Neural cell (in vitro differentiated cells): ENCODE results near the gene CAST. TPM values are rescaled to one million over a fixed set of nuclear protein-coding genes. Genes with fewer than 3 reads are reported as not detected.
"Not testable (repeated sequence)": the region's sequence is repeated elsewhere in the genome, so short reads cannot be mapped to it uniquely, and the experiment has no call there.

Experiments used
- H2AFZ ChIP-seq: fragments of 200-600, 300-800 bp; sonication (generic), shearing (Covaris generic); 2 replicates; pipeline ENCODE4 v1.6.0; 2014; ENCODE audit warnings: low read depth, mild to moderate bottlenecking, antibody characterized with exemption, low read length, moderate library complexity
- H3F3A ChIP-seq: fragments of 200-600 bp; shearing (Covaris generic); 2 replicates; pipeline ENCODE4 v1.6.1; 2016; ENCODE audit warnings: mild to moderate bottlenecking, moderate library complexity, mixed read lengths, antibody characterized with exemption, low read length; ENCODE audit not compliant: insufficient read depth, poor library complexity, severe bottlenecking
- H3K27ac ChIP-seq: fragments of 200-600, 300-800 bp; sonication (generic), shearing (Covaris generic); 2 replicates; pipeline ENCODE4 v1.5.1; 2014; ENCODE audit warnings: mild to moderate bottlenecking, low read length, moderate library complexity
- H3K27me3 ChIP-seq: fragments of 300-800, 200-600 bp; sonication (generic), shearing (Covaris generic); 2 replicates; pipeline ENCODE4 v1.6.0; 2014; ENCODE audit warnings: mild to moderate bottlenecking, low read depth, low read length, moderate library complexity; ENCODE audit not compliant: insufficient read depth
- H3K36me3 ChIP-seq: fragments of 300-800, 200-600 bp; sonication (generic), shearing (Covaris generic); 2 replicates; pipeline ENCODE4 v1.5.1; 2014; ENCODE audit warnings: mild to moderate bottlenecking, antibody characterized with exemption, low read length, moderate library complexity; ENCODE audit not compliant: insufficient read depth
- H3K4me2 ChIP-seq: fragments of 300-800, 200-600 bp; sonication (generic), shearing (Covaris generic); 2 replicates; pipeline ENCODE4 v1.6.0; 2014; ENCODE audit warnings: mild to moderate bottlenecking, low read length
- H3K4me3 ChIP-seq: fragments of 300-800, 200-600 bp; sonication (generic), shearing (Covaris generic); 2 replicates; pipeline ENCODE4 v1.5.1; 2014; ENCODE audit warnings: mild to moderate bottlenecking, low read length, moderate library complexity
- H3K79me2 ChIP-seq: fragments of 200-600 bp; shearing (Covaris generic); replicated peaks from 2 replicates; pipeline ENCODE4 v1.6.0; 2014; ENCODE audit warnings: mild to moderate bottlenecking, low read length, moderate library complexity; ENCODE audit not compliant: insufficient read depth
- H3K9ac ChIP-seq: fragments of 300-800, 200-600 bp; sonication (generic), shearing (Covaris generic); 2 replicates; pipeline ENCODE4 v1.6.1; 2016; ENCODE audit warnings: mild to moderate bottlenecking, low read length, mixed read lengths
- H3K9me2 ChIP-seq: fragments of 200-600 bp; shearing (Covaris generic); 2 replicates; pipeline ENCODE4 v1.6.1; 2016; ENCODE audit warnings: mild to moderate bottlenecking, low read length, mixed read lengths; ENCODE audit not compliant: insufficient read depth
- H3K9me3 ChIP-seq: fragments of 200-600, 300-800 bp; sonication (generic), shearing (Covaris generic); 2 replicates; pipeline ENCODE4 v1.6.1; 2016; ENCODE audit warnings: mild to moderate bottlenecking, mixed run types, low read length, moderate library complexity, mixed read lengths
- H4K20me1 ChIP-seq: fragments of 200-600 bp; shearing (Covaris generic); 2 replicates; pipeline ENCODE4 v1.6.1; 2016; ENCODE audit warnings: mild to moderate bottlenecking, mixed run types; ENCODE audit not compliant: insufficient read depth
- EP300 ChIP-seq: fragments of 450-650 bp; conservative IDR thresholded peaks from 2 replicates; pipeline ENCODE4 v1.6.1; 2014; ENCODE audit warnings: antibody characterized with exemption, mild to moderate bottlenecking, moderate library complexity; ENCODE audit not compliant: poor library complexity, severe bottlenecking
- EZH2 ChIP-seq: fragments of 200-600, 300-800 bp; shearing (Covaris generic), sonication (generic); IDR thresholded peaks from 2 replicates; pipeline ENCODE4 v1.6.1; 2014; ENCODE audit warnings: antibody characterized with exemption, low read length, borderline replicate concordance, mild to moderate bottlenecking; ENCODE audit not compliant: insufficient read depth, poor library complexity, severe bottlenecking
- MXI1 ChIP-seq: fragments of 450-650 bp; conservative IDR thresholded peaks from 2 replicates; pipeline ENCODE4 v1.6.1; 2014; ENCODE audit warnings: antibody characterized with exemption, mild to moderate bottlenecking; ENCODE audit not compliant: poor library complexity, severe bottlenecking
- POLR2AphosphoS5 ChIP-seq: IDR thresholded peaks from 2 replicates; pipeline ENCODE4 v1.6.1; 2012
- RAD21 ChIP-seq: fragments of 450-650 bp; conservative IDR thresholded peaks from 2 replicates; pipeline ENCODE4 v1.6.1; 2014; ENCODE audit warnings: antibody characterized with exemption, mild to moderate bottlenecking, moderate library complexity
- SMC3 ChIP-seq: fragments of 450-650 bp; conservative IDR thresholded peaks from 2 replicates; pipeline ENCODE4 v1.6.1; 2014; ENCODE audit warnings: antibody characterized with exemption, mild to moderate bottlenecking, moderate library complexity; ENCODE audit not compliant: poor library complexity
- TAF1 ChIP-seq: IDR thresholded peaks from 2 replicates; pipeline ENCODE4 v1.6.1; 2012; ENCODE audit warnings: low read depth
- polyA plus RNA-seq: library from polyadenylated mRNA; depleted of rRNA; stranded (reverse); fragments of >200 nt; gene quantifications from 2 replicates; pipeline ENCODE4 v1.2.3, GENCODE V29; 2014
- TF ChIP-seq, protein P1 (sequence below): IDR thresholded peaks from 2 replicates; pipeline ENCODE4 v1.6.1; 2012; ENCODE audit warnings: borderline replicate concordance
- TF ChIP-seq, protein P2 (sequence below): fragments of 450-650 bp; IDR thresholded peaks from 2 replicates; pipeline ENCODE4 v1.5.1; 2014; ENCODE audit warnings: antibody characterized with exemption, mild to moderate bottlenecking, moderate library complexity; ENCODE audit not compliant: poor library complexity, severe bottlenecking

The CAST gene
- polyA plus RNA-seq, 1 donor from 2014 or later, result 8.4 TPM

DNA sequence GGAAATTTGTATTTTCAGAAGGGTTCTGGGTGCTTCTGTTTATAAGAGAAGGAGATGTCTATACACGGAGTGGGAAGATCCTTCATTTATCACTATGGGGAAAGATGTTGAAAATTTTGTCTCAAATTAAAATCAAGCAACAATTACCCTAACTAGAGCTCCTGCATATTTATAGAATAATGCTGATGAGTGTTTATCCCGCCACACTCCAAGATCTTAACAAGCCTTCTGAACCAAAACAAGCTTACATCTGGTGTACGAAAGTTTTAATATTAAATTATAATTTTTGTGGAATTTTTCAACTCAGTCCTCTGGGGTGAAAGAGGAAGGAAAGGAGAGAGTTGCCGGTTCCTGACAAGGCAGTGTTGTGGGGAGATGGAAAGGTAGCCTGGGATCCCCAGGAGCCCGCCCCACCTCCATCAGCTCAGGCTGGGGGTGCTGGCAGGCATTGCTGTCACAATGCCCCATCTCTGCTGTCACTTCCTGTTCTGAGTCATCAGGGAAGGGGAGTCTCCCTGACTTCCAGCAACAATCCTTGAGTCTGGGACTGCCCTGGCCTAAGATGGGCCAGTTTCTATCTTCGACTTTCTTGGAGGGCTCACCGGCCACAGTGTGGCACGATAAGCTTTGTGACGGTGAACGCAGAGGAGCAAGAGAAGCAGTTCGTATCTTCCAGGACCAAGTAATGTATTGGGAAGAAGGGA, 81.0 kb downstream of the CAST start:
- no peak overlapping the region for H3K27ac ChIP-seq
- no peaks in the 10 kb centered on the region for H3K36me3 ChIP-seq

DNA sequence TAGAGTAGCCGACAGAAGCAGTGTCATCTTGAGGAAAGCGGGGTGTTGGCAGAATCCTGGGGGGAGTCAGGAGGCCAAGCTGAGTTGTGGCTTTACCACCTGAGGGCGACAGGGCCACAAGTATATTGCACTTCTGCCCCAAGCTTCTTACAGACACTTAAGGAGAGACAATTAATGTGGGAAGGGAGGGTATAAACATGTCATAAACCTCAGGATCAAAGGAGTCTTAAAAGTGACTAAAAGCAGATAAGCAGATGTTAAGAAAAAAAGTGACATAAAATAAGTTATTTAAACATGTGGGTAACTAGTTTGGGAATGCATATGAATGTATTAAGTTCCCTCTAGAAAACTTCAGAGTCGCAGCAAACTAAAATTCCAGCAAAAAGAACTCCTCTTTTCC, 81.6 kb downstream of the CAST start:
- Histone ChIP-seq H3K27ac (no peak overlapping the region), H3K4me2 (no peak overlapping the region), H3K79me2 (no peaks in the 10 kb centered on the region), H3K9me2 (no peaks in the 10 kb centered on the region), H2AFZ (no peak overlapping the region), H3K9ac (no peak overlapping the region), H3F3A (no peaks in the 10 kb centered on the region), H3K36me3 (no peaks in the 10 kb centered on the region), H3K9me3 (no peaks in the 10 kb centered on the region), H3K27me3 (no peaks in the 10 kb centered on the region), H4K20me1 (no peaks in the 10 kb centered on the region), H3K4me3 (no peak overlapping the region)
- TF ChIP-seq EZH2, result no peak
- TF ChIP-seq POLR2AphosphoS5, result no peak
- no peak for TF ChIP-seq TAF1
- TF ChIP-seq RAD21, result no peak
- TF ChIP-seq, protein P1, sequence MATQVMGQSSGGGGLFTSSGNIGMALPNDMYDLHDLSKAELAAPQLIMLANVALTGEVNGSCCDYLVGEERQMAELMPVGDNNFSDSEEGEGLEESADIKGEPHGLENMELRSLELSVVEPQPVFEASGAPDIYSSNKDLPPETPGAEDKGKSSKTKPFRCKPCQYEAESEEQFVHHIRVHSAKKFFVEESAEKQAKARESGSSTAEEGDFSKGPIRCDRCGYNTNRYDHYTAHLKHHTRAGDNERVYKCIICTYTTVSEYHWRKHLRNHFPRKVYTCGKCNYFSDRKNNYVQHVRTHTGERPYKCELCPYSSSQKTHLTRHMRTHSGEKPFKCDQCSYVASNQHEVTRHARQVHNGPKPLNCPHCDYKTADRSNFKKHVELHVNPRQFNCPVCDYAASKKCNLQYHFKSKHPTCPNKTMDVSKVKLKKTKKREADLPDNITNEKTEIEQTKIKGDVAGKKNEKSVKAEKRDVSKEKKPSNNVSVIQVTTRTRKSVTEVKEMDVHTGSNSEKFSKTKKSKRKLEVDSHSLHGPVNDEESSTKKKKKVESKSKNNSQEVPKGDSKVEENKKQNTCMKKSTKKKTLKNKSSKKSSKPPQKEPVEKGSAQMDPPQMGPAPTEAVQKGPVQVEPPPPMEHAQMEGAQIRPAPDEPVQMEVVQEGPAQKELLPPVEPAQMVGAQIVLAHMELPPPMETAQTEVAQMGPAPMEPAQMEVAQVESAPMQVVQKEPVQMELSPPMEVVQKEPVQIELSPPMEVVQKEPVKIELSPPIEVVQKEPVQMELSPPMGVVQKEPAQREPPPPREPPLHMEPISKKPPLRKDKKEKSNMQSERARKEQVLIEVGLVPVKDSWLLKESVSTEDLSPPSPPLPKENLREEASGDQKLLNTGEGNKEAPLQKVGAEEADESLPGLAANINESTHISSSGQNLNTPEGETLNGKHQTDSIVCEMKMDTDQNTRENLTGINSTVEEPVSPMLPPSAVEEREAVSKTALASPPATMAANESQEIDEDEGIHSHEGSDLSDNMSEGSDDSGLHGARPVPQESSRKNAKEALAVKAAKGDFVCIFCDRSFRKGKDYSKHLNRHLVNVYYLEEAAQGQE, result no peak
- TF ChIP-seq EP300, result no peak
- no peak for TF ChIP-seq MXI1

More for the DNA sequence above, 81.0 kb downstream of the CAST start:
- Histone ChIP-seq H3K4me3 (no peak overlapping the region), H4K20me1 (no peaks in the 10 kb centered on the region), H2AFZ (no peak overlapping the region), H3F3A (no peaks in the 10 kb centered on the region), H3K9me2 (no peaks in the 10 kb centered on the region), H3K9ac (no peak overlapping the region), H3K4me2 (no peak overlapping the region), H3K27me3 (no peaks in the 10 kb centered on the region), H3K9me3 (no peaks in the 10 kb centered on the region), H3K79me2 (no peaks in the 10 kb centered on the region)
- TF ChIP-seq, protein P2, sequence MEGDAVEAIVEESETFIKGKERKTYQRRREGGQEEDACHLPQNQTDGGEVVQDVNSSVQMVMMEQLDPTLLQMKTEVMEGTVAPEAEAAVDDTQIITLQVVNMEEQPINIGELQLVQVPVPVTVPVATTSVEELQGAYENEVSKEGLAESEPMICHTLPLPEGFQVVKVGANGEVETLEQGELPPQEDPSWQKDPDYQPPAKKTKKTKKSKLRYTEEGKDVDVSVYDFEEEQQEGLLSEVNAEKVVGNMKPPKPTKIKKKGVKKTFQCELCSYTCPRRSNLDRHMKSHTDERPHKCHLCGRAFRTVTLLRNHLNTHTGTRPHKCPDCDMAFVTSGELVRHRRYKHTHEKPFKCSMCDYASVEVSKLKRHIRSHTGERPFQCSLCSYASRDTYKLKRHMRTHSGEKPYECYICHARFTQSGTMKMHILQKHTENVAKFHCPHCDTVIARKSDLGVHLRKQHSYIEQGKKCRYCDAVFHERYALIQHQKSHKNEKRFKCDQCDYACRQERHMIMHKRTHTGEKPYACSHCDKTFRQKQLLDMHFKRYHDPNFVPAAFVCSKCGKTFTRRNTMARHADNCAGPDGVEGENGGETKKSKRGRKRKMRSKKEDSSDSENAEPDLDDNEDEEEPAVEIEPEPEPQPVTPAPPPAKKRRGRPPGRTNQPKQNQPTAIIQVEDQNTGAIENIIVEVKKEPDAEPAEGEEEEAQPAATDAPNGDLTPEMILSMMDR, result no peak
- no peak for TF ChIP-seq EZH2
- no peak for TF ChIP-seq POLR2AphosphoS5
- no peak for TF ChIP-seq SMC3
- no peak for TF ChIP-seq MXI1
- TF ChIP-seq EP300, result no peak
- no peak for TF ChIP-seq RAD21
- TF ChIP-seq TAF1, result no peak
- TF ChIP-seq, protein P1, result no peak

DNA sequence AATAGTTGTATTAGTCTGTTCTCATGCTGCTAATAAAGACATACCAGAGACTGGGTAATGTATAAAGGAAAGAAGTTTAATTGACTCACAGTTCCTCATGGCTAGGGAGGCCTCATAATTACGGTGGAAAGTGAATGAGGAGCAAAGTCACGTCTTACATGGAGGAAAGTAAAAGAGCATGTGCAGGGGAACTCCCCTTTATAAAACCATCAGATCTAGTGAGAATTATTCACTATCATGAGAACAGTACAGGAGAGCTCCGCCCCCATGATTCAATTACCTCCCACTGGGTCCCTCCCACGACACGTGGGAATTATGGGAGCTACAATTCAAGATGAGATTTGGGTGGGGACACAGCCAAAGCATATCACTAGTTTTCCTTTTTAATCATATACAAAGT, 82.0 kb downstream of the CAST start:
- not testable (repeated sequence) for H2AFZ ChIP-seq, H3K9me2 ChIP-seq, H3K27ac ChIP-seq, H3K79me2 ChIP-seq, H3K4me2 ChIP-seq, H3F3A ChIP-seq, H3K9me3 ChIP-seq, H3K9ac ChIP-seq, H3K27me3 ChIP-seq, H3K4me3 ChIP-seq, H4K20me1 ChIP-seq, H3K36me3 ChIP-seq
